ENCODE data around the gene MAPRE2.

Gene MAPRE2

DNA sequence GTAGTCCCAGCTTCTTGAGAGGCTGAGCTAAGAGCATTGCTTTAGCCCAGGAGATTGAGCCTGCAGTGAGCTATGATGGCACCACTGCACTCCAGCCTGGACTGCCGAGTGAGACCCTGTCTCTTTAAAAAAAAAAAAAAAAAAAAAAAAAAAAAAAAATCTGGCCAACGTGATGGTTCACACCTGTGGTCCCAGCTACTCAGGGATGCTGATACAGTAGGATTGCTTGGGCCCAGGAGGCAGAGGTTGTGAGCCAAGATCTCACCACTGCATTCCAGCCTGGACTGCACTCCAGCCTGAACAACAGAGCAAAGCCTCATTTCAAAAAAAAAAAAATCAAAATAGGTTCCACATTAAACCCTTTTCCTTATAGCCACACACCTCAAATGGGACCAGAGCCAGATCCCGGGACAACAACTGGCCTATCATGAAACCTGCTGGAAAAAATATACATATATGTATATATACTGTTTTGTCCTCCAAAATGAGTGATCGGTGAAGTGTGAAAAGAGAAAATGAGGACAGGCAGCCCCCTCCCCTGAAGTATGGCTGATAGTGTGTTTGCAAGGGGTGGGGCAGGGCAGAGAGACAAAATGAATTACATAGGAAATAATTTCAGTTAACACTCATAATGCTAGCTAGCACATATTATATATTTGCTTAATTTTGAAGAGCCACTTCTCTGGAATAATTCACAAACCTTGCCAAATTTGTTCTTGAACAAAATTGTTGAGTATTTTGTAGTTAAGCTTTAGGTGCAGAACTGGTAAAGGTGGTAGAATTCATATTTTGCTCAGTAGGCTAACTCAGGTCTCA lies 22.9 kb downstream of the MAPRE2 start:
- DNase-seq: no peak

DNA sequence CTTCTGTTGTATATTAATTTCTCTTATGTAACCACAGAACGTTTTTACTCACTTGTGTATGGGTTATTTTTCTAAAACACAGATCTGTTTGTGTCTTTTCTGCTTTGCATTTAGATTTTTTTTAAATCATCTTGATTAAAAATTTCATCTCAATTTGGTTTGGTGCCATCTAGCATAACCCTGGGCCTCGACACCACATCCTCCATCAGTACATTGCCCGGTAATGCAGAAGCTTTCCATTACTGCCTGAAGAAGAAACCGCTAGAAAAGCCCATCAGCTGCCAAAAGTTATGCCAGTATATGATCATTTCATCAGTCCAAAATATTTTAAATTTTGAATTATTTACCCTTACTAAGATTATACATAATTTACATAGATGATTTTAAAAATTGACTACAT lies 26.2 kb downstream of the MAPRE2 start:
- DNase-seq: no peak

DNA sequence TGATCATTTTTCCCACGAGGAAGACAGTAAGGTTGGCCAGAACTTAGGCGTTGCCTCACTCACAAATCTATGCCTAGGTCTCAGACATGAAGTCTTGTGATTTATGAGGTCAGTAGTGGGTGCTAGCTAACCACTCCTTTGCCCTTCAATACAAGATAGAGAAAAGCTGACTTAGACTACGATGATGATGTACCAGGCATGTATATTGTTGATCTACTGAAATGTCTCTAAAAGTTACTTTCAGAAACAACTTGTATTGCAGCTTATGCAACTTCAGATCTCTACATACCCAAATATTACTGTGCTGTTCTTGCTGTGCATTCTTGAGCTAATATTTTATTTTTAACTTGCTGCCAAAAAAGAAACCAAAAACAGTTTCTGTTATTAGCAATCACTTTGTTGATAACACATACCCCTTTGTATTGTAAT lies 30.6 kb downstream of the MAPRE2 start:
- DNase-seq: no peak

DNA sequence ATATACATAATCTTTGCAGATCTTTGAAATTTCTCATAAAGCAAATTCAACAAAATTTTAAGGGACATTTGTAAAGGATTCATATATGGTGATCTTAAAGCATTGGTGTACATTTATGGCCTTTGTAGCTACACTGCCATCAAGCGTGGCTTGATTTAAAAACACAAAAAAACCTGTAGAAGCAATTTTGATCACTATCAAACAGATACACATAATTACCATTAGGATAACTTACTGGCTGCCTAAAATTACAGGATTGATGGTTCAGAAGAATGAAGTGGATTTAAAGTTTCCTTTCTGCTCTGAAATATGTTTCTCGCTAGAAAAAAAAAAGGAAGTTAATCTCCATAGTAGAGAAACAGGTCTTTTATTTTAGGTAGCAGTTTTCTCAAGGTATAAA lies 31.4 kb downstream of the MAPRE2 start:
- no peak for DNase-seq

DNA sequence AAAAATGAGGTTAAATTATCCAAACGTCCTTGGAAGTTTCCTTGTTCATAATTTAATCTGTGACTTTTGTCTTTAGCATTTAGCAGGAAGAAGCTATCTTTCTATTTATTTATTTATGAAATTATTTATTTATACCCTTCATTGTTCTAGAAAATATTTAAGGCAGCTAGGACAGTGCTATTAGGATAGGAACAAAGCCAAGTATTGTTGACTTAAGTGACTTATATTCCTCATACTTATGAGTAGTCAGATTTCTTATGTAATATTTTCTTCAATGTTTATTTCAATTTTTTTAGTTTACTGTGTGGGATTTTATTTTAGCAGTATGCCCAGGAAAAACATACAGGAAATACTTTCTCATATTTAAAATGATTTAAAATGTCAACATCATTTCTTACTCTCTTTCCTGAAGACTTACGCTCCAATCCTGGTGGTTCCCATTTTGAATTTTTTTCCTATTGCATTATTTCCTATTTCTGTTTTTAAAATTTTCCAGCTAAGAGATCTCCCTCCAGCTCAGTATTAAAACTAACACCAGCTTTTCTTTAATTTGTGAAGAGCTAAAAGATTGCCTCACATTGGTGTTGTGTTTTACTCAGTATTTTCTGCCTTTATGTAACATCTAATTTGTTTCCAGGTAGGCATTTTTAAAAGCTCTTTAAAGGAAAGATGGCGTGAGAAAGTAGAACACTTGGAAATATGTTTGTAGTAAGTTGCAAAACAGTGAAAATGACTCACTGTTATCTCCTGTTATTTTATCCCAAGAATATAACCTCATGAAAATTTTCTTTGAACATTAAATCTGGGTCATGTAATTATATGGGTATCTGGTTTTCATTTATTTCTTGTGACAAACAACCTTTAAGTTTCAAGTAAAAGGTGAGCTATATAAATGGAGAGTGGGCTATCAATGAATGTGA lies 32.2 kb downstream of the MAPRE2 start:
- DNase-seq: no peak

DNA sequence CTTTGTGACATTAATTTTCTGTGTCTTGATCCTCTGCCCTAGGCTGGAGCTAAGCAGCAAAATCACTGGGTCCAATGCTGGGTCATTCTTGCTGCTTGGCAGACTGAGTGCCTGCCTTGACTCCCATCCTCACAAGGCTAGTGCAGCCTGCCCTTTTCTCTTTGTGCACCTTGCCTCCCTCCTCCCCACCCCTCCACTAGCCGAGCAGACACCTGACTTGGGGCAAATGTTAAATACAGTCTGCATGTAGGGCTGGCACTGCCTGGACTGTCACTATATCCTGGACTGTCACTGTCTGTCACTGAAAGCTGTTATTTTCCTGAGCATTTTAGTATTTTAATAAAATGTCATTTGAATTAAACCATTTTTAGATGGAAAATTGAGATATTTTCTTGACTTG lies 33.4 kb downstream of the MAPRE2 start:
- DNase-seq: no peak

DNA sequence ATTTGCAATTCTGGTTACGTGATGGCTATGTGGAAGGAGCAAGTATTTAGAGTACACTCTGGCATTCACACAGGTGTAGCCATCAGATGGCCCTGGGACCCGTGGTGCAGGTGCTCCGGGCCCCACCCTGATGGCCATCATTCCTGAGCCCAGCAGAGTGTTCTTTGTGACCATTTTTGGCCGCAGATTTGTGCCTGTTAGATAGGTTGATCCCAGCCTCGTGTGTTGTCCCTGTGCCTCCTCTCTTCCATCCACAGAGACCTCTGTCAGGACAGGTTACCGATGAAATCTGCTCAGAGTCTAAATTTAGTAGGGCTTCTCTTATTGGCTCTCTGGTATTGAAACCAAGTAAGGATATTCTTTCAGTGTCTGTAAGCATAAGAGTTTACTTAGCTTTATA lies 33.9 kb downstream of the MAPRE2 start:
- DNase-seq: no peak

DNA sequence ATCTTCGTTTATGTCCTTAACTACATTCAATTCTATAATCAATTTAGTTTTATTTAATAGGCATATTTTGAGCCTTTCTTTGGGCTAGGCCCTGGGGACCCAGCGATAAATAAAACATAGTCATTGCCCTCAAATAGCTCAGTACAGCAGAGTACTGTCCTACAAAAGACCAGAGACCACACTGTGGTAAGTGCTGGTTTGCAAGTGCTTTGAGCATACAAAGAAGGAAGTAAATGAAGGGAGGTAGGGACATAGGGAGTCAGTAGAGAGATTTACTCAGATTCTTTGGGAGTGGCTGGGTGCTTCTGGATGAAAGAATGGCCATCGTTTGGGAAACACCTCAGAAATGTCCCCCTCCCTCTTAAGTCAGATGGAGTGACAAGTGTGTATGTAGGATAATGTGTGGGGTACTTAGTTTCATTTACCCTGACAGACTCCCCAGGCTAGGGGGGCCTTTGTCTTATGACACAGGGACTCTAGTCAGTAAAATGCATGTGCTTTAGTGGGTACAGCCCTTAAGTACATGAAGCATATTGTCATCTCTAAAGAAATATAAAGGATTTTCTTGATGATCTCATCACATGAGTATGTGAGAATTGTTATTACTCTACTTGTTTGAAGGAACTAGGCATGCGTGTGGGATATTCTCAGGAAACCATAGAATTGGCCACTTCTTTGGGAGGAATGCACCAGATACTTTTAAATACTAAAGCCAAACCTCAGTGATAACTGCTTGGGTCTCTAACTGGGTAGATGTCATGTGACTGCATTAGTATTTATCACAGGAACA lies 35.1 kb downstream of the MAPRE2 start:
- DNase-seq: no peak

DNA sequence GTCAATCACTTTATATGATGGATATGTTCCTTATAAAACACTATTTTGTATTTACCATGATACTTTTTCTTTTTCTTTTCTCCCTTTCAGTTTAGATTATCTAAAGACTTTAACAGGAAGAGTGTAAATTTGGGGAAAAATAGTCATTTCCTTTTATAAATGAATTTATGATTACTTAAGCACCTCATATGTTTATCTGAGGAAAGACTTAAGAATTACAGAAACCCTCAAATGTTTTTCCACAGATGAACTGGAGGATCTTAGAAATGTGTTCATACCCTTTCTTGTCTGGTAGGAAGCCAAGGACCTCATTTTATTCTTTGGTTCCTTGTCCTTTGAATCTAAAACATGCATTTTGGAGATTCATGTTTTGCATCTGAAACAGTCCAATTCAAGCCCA lies 36.7 kb downstream of the MAPRE2 start:
- DNase-seq: no peak

DNA sequence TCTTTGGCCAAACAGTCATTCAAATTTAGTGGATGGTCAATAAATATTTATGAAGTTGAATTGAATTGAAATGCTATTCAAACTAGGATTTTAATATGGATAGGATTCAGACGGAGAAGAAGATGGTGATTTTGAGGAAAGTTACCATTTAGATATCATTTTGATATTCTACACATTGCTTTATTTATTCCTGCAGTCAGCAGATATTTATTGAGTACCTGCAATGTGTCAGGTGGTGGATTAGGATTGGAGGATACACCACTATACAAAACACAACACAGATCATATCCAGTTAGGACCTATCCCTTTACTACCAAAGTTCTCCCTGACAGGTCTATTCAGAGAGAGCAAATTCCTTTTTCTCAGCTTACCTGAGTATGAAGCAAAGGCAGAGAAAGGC lies 38.8 kb downstream of the MAPRE2 start:
- no peak for DNase-seq

DNA sequence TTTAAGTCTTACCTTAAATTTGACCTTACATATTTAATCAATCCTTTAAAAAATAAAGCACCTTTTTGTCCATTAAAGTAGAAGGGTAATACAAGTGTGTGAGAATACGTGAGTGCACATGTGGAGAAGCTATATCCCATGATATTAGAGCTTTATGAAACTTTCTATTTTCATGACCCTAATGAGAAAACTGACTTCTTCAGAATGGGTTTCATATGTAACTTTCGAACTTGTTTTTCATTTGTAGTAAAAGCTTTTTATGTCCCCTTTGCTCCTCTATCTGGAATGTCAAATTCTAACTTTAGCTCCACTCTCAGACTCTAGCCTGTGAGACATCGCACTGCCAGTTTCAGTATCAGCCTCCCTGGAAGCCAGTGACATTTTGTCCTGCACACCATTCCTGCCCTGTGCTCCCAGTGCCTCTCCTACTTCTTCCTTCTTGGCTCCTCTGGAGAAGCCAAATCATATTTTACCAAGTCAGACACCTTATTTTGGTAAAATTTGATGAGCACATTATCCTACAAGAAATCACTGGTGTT lies 42.0 kb downstream of the MAPRE2 start:
- no peak for DNase-seq

DNA sequence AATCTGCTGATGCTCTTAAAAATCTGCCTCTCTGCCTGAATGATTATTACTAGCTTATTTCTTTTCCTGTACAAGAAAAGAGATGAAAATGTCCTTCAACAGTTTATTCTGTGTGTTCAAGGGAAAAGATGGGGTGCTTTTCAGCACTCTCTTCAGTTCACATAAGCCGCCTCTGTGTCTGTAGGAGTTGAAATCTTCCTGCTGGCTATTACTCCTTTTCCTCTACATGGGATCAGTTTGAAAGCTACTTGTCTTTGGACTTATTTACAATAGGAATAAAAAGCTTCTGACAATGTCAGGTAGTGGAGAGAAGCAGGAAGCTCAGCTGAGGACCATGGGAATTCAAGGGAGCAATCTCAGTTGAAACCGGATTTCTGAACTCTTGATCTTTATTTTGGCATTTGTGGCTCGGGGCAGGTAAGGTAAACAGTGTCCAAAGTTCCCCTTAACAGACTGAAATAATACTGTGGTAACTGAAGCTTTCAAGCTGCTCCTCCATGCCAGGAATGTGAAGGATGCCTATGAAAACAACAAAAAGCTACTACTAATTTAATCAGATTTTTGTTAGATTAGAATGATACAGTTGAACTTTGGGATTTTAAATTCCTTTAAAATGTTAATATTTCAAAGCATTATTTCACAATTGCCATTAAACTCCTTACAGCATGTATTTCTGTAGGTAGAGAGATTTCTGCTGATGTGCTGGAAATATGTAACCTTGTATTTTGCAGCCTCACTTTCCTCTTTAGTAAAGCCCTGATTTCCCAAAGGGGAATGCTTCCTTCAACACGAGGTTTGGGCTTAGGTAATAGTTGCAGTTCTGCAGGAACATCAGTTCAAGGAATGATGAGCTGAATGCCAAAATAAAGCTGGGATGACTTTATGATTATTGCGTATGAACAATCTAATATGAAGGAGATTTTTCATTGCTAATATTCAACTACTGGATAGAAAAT lies 43.6 kb downstream of the MAPRE2 start:
- no peak for DNase-seq

DNA sequence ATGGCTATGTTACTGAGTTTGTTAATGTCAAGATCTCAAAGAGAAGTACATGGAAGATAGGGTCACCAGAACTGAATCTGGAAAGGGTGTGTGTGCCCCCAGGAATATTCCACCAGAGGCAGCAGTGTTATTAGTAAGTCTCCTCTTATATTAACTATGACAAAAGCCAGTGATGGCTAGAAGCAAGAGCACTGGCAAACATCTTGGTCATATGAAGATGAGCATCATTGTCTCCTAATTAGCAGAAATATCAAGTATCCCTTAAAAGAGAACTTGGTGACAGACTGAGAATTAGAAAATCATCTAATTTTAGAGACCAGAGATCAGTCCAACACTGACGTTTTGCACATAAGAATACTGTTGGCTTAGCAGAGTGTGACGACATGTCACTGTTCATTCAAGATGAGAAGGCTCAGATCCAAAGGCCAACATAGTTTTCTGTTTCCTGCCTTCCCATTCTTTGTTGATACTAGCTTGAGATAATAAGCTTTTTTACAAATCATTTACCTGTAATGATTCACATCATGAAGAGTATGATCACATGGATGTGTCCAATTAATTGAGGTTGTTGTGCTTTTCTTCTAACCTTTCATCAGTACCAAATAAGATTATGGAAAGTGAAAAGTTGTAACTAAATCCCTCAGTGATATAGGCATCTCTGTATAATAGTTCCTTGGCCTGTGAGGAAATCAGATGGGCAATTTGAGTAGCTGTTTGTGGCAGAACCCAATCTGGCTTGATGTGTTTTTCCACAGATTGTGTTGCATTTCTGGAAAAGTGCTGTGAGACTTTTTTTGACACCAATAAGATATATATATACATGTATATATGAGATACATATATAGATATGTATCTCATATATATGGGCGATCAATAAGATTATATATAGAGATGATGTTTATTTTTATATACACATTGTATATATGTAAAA lies 44.5 kb downstream of the MAPRE2 start:
- no peak for DNase-seq

DNA sequence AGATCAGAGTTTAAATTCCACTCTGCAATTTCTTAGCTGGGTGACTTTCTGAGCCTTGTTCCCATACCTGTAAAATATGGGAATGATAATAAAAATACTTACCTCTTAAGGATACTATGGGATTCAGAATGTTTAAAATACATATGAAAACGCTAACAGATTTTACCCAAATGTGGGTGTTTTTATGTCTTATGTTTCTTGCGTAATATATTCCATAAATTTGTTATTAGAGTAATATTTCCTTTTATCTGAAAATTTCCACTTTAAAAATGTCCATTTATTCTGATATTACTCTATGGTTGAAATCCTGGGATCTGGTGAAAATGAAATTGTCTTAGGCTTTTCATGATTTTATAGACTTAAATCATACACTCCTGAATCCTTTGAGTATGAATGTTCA lies 45.5 kb downstream of the MAPRE2 start:
- DNase-seq: no peak

DNA sequence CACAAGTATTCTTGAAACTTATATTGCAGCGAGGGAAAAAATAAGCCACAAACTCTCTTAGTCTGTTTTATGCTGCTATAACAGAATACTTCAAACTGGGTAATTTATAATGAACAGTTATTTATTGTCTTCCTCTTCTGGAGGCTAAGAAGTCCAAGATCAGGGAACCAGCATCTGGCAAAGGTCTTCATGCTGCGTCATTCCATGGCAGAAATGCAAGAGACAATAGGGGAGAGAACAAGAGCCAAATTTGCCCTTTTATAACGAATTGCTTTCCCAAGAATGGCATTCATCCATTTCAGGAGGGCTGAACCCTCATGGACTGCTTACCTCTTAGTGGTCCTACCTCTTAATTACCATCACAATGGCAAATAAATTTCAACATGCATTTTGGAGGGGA lies 46.5 kb downstream of the MAPRE2 start:
- DNase-seq: no peak

DNA sequence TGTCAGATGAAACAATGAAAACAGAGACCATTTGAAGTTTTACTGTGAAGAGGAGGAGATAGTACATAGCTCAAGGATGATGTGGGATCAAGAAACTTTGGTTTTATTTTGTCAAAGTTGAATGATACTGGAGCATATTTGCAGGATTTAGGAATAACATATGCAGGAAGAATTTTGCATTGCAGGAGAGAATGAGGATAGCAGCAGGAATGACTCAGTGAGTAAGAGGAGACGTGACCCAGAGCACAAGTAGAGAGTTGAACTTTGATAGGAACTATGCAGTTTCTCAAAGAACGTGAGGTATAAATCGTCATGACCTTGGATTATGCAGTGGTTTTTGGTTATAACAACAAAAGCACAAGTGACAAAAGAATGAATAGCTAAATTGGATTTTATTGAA lies 47.7 kb downstream of the MAPRE2 start:
- no peak for DNase-seq

DNA sequence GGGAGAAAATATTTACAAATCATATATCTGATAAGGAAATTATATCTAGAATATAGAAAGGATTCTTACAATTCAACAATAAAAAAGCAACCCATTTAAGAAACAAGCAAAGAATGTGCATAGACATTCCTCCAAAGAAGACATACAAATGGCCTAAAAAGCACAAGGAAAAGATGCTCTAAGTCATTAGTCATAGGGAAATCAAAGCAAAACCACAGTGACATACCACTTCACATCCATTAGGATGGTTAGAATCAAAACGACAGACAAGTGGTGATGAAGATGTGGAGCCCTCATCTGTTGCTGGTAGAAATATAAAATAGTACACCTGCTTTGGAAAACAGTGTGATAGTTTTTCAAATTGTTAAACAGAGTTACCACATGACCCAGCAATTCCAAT lies 48.2 kb downstream of the MAPRE2 start:
- DNase-seq: no peak

DNA sequence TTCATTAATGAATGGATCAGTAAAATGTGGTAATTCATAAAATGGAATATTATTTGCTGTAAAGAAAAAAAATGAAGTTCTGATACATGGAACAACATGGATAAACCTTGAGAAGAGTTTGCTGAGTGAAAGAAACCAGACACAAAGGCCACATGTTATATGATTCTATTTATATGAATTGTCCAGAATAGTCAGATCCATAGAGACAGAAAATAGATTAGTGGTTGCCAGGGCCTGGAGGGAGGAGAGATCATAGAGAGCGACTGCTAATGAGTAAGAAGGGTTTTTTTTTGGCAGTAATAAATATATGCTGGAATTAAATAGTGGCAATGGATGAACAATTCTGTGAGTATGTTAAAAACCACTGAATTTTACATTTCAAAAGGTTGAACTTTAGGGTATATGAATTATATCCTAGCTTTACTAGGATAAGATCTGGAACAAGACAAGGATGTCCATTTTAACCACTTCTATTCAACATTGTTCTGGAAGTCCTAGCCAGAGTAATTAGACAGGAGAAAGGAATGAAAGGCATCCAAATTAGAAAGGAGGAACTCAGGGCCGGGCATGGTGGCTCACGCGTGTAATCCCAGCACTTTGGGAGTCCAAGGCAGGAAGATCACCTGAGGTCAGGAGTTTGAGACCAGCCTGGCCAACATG lies 48.8 kb downstream of the MAPRE2 start:
- DNase-seq: no peak

DNA sequence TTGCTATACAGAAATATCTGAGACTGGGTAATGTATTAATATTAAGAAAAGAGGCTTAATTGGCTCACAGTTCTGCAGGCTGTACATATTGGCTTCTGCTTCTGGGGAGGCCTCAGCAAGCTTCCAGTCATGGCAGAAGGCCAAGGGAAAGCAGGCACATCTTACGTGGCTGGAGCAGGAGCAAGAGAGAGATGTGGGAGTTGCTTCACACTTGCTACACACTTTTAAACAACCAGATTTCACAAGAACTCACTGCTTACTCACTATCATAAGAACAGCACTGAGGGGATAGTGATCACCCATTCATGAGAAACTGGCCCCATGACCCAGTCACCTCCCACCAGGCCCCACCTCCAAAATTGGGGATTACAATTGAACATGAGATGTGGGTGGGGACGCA lies 50.6 kb downstream of the MAPRE2 start:
- DNase-seq: no peak
